K562 (cell line): Measurements from ENCODE around the gene LEPROT. TPM values are rescaled to one million over a fixed set of nuclear protein-coding genes. Genes with fewer than 3 reads are reported as not detected.
A peak's percentile ranks its signal among the peaks of the same experiment; 100 is the strongest.

Experiments used
- ASH1L ChIP-seq: fragments of 450-650 bp; IDR thresholded peaks from 2 replicates; pipeline ENCODE4 v1.6.1; 2018; ENCODE audit warnings: borderline replicate concordance, mild to moderate bottlenecking, low read depth; ENCODE audit not compliant: partially characterized antibody
- BCOR ChIP-seq: fragments of 450-650 bp; IDR thresholded peaks from 2 replicates; pipeline ENCODE4 v1.6.1; 2016
- C11orf30 ChIP-seq: fragments of 450-650 bp; IDR thresholded peaks from 2 replicates; pipeline ENCODE4 v1.6.1; 2016; ENCODE audit warnings: low read depth, mild to moderate bottlenecking
- CBFA2T3 ChIP-seq: fragments of 450-650 bp; IDR thresholded peaks from 2 replicates; pipeline ENCODE4 v1.6.1; 2017
- FOXK2 ChIP-seq, 2 experiments: fragments of 450-650 bp; IDR thresholded peaks in 1 of 2; conservative IDR thresholded peaks in 1 of 2; 2 replicates each; pipeline ENCODE4 v1.6.1; 2016; ENCODE audit warnings: low read depth in 2 of 2, mild to moderate bottlenecking in 1 of 2
- GATAD2A ChIP-seq: fragments of 450-650 bp; IDR thresholded peaks from 2 replicates; pipeline ENCODE4 v1.6.1; 2017
- GATAD2B ChIP-seq: fragments of 450-650 bp; IDR thresholded peaks from 2 replicates; pipeline ENCODE4 v1.6.1; 2017; ENCODE audit warnings: mild to moderate bottlenecking, borderline replicate concordance
- HIVEP1 ChIP-seq: fragments of 250-450 bp; sonication (Bioruptor Pico); IDR thresholded peaks from 2 replicates; pipeline ENCODE4 v1.4.0; 2020; ENCODE audit warnings: mild to moderate bottlenecking
- HSF4 ChIP-seq: fragments of 250-450 bp; sonication (Bioruptor Pico); IDR thresholded peaks from 2 replicates; pipeline ENCODE4 v2.1.2; 2022; ENCODE audit warnings: mild to moderate bottlenecking, moderate library complexity, borderline replicate concordance
- JUND ChIP-seq, 2 experiments: IDR thresholded peaks; 2 replicates in 1 of 2; 3 replicates in 1 of 2; pipeline ENCODE4 v1.6.1; 2011; ENCODE audit warnings: borderline replicate concordance in 2 of 2, low read depth in 2 of 2, low read length in 2 of 2, improper control_type of control experiment in 1 of 2, missing biosample characterization in 1 of 2, missing genetic modification characterization in 1 of 2, missing genetic modification reagents in 1 of 2
- MAFF ChIP-seq: IDR thresholded peaks from 2 replicates; pipeline ENCODE4 v1.6.1; 2012; ENCODE audit warnings: low read length, improper control_type of control experiment
- NFRKB ChIP-seq: fragments of 450-650 bp; IDR thresholded peaks from 2 replicates; pipeline ENCODE4 v1.6.1; 2016; ENCODE audit warnings: low read depth
- PHF20 ChIP-seq: fragments of 450-650 bp; IDR thresholded peaks from 2 replicates; pipeline ENCODE4 v1.6.1; 2018; ENCODE audit not compliant: partially characterized antibody
- POLR2G ChIP-seq: fragments of 200-400 bp; formaldehyde crosslinking; IDR thresholded peaks from 2 replicates; pipeline ENCODE4 v1.6.1; 2017; ENCODE audit warnings: low read depth, mild to moderate bottlenecking, antibody characterized with exemption, low read length, moderate library complexity
- RAD21 ChIP-seq, 2 experiments: fragments of 250-450 bp in 1 of 2; fragments of 450-650 bp in 1 of 2; sonication (Bioruptor Pico) in 1 of 2; formaldehyde crosslinking in 1 of 2; IDR thresholded peaks in 1 of 2; conservative IDR thresholded peaks in 1 of 2; 2 replicates each; pipeline versions ENCODE4 v1.4.0 to v1.8.0; 2020 to 2022; ENCODE audit warnings: mild to moderate bottlenecking in 2 of 2, moderate library complexity in 1 of 2
- RBM14 ChIP-seq: fragments of 200-400 bp; formaldehyde crosslinking; IDR thresholded peaks from 2 replicates; pipeline ENCODE4 v1.6.1; 2018; ENCODE audit warnings: low read depth, mild to moderate bottlenecking, low read length, moderate library complexity, borderline replicate concordance; ENCODE audit not compliant: insufficient read depth
- SIN3A ChIP-seq, 2 experiments: fragments of 150-350 bp in 1 of 2; IDR thresholded peaks; 2 replicates each; pipeline ENCODE4 v1.6.1; 2011 to 2016; ENCODE audit warnings: borderline replicate concordance in 2 of 2, low read depth in 2 of 2, low read length in 2 of 2, mild to moderate bottlenecking in 2 of 2, moderate library complexity in 2 of 2; ENCODE audit not compliant: control insufficient read depth in 1 of 2
- SMAD3 ChIP-seq: fragments of 450-650 bp; formaldehyde crosslinking; conservative IDR thresholded peaks from 2 replicates; pipeline ENCODE4 v1.4.0; 2020; ENCODE audit warnings: mild to moderate bottlenecking
- SNRNP70 ChIP-seq: fragments of 200-400 bp; formaldehyde crosslinking; optimal IDR thresholded peaks from 2 replicates; pipeline ENCODE3; 2017; ENCODE audit warnings: low read depth, low read length
- SREBF1 ChIP-seq: fragments of 150-350 bp; IDR thresholded peaks from 2 replicates; pipeline ENCODE4 v1.6.1; 2014; ENCODE audit warnings: antibody characterized with exemption, low read depth, low read length, borderline replicate concordance
- SREBF2 ChIP-seq: sonication (generic); formaldehyde crosslinking; IDR thresholded peaks from 2 replicates; pipeline ENCODE4 v1.4.0; 2020; ENCODE audit warnings: mild to moderate bottlenecking, missing genetic modification reagents
- U2AF1 ChIP-seq: fragments of 200-400 bp; formaldehyde crosslinking; optimal IDR thresholded peaks from 2 replicates; pipeline ENCODE3; 2017; ENCODE audit warnings: mild to moderate bottlenecking, low read depth, low read length, moderate library complexity
- ZC3H8 ChIP-seq: fragments of 450-650 bp; IDR thresholded peaks from 2 replicates; pipeline ENCODE4 v1.6.1; 2017
- ZFP36 ChIP-seq: fragments of 150-350 bp; IDR thresholded peaks from 2 replicates; pipeline ENCODE4 v1.6.1; 2018; ENCODE audit warnings: low read length, low read depth; ENCODE audit not compliant: partially characterized antibody
- ZKSCAN3 ChIP-seq: fragments of 250-450 bp; sonication (Bioruptor Pico); IDR thresholded peaks from 2 replicates; pipeline ENCODE4 v1.4.0; 2020
- ZNF121 ChIP-seq: sonication (generic); formaldehyde crosslinking; conservative IDR thresholded peaks from 2 replicates; pipeline ENCODE4 v1.8.0; 2022; ENCODE audit warnings: missing genetic modification reagents
- ZNF41 ChIP-seq: fragments of 250-450 bp; sonication (Bioruptor Pico); conservative IDR thresholded peaks from 2 replicates; pipeline ENCODE4 v1.4.0; 2020; ENCODE audit warnings: mild to moderate bottlenecking
- polyA plus RNA-seq, 8 experiments: library from polyadenylated mRNA; depleted of rRNA in 4 of 8; stranded (reverse) in 5 of 8; unstranded in 3 of 8; fragments of >200 nt; fragmentation: Nextera tagmentation in 2 of 8; fragmentation: Illumina TruSeq in 1 of 8; extraction: Ambion mirVana in 2 of 8; extraction: Trizol in 1 of 8; gene quantifications; 2 replicates each; pipeline versions ENCODE4 v1.2.1 to v1.2.3, GENCODE V29; 2011 to 2014; ENCODE audit warnings: inconsistent platforms in 1 of 8, missing spikeins in 1 of 8
- total RNA-seq, 7 experiments: library from RNA; depleted of rRNA in 6 of 7; stranded (reverse); fragments of >200 nt in 6 of 7; fragmentation: Illumina TruSeq in 2 of 7; extraction: Trizol in 2 of 7; gene quantifications; 2 replicates each; pipeline versions ENCODE4 v1.2.1 to v1.2.3, GENCODE V29; 2011 to 2021; ENCODE audit warnings: low replicate concordance in 1 of 7
- TF ChIP-seq, protein P1 (sequence below): sonication (generic); formaldehyde crosslinking; IDR thresholded peaks from 2 replicates; pipeline ENCODE4 v1.5.0; 2020; ENCODE audit warnings: missing genetic modification reagents
- TF ChIP-seq, protein P2 (sequence below): fragments of 450-650 bp; IDR thresholded peaks from 2 replicates; pipeline ENCODE4 v1.6.1; 2016; ENCODE audit warnings: antibody characterized with exemption

Gene LEPROT
- total and polyA plus RNA-seq, 9 of the 15 experiments (the other 6 are each of a cell fraction or from before 2014, with no cell fraction given), result 28.1 to 97.5 (median 45.8) TPM

GRCh38 chr1:65480684-65481405 is 60.4 kb downstream of the LEPROT start (continued):
- TF ChIP-seq MAFF (peak; percentile 48; the same call in 1 of the 2 replicates), SMAD3 (CRISPR knock-in tag) (no peak), JUND (IDR thresholded peaks at IDR 0.05; ENCODE audit: borderline replicate concordance, low read depth, low read length) (peak; percentile 63), JUND (tag; IDR thresholded peaks at IDR 0.05; ENCODE audit: borderline replicate concordance, low read depth, low read length) (peak; percentile 72; the same call in 1 of the 3 replicates), GATAD2A (no peak), POLR2G (peak; percentile 55), RAD21 (CRISPR knock-in tag; conservative IDR thresholded peaks at IDR 0.05 in 1 of 2, IDR thresholded peaks at IDR 0.05 in 1 of 2) (0 out of 4 replicates have a peak, but pooled peaks of 1 of the 2 experiments have one; percentile 10), ZNF41 (CRISPR knock-in tag) (no peak), ZKSCAN3 (CRISPR knock-in tag) (no peak), GATAD2B (0 out of 2 replicates have a peak, but pooled peaks have one; percentile 75), NFRKB (peak; percentile 44), PHF20 (no peak), SIN3A (IDR thresholded peaks at IDR 0.05; ENCODE audit: borderline replicate concordance in 2 of 2, control insufficient read depth in 1 of 2, low read depth in 2 of 2, low read length in 2 of 2) (peak; percentile 87 to 92), ZNF121 (CRISPR knock-in tag) (no peak), BCOR (peak; percentile 7; the same call in 1 of the 2 replicates), ZC3H8 (no peak), SREBF1 (no peak), SREBF2 (CRISPR knock-in tag) (no peak), ASH1L (no peak), RBM14 (no peak), ZFP36 (no peak), C11orf30 (peak; percentile 54), U2AF1 (no peak), CBFA2T3 (peak; percentile 95), HSF4 (no peak), FOXK2 (conservative IDR thresholded peaks at IDR 0.05 in 1 of 2, IDR thresholded peaks at IDR 0.05 in 1 of 2; ENCODE audit: low read depth in 2 of 2) (peak; percentile 96), HIVEP1 (CRISPR knock-in tag) (no peak), SNRNP70 (no peak)
- TF ChIP-seq, protein P1, sequence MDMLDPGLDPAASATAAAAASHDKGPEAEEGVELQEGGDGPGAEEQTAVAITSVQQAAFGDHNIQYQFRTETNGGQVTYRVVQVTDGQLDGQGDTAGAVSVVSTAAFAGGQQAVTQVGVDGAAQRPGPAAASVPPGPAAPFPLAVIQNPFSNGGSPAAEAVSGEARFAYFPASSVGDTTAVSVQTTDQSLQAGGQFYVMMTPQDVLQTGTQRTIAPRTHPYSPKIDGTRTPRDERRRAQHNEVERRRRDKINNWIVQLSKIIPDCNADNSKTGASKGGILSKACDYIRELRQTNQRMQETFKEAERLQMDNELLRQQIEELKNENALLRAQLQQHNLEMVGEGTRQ (CRISPR knock-in tag), result peak; percentile 92
- TF ChIP-seq, protein P2, sequence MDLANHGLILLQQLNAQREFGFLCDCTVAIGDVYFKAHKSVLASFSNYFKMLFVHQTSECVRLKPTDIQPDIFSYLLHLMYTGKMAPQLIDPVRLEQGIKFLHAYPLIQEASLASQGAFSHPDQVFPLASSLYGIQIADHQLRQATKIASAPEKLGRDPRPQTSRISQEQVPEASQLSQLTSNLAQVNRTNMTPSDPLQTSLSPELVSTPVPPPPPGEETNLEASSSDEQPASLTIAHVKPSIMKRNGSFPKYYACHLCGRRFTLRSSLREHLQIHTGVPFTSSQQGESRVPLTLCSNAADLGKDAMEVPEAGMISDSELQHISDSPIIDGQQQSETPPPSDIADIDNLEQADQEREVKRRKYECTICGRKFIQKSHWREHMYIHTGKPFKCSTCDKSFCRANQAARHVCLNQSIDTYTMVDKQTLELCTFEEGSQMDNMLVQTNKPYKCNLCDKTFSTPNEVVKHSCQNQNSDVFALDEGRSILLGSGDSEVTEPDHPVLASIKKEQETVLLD, result peak; percentile 26; the same call in 1 of the 2 replicates
